Activated T-cell treated with anti-CD3 and anti-CD28 coated beads for 48 hours (primary cell): ENCODE measurements around the gene RUNDC1.

Experiments
- DNase-seq: peaks from one replicate; pipeline ENCODE4 v3.0.0-alpha.2; 2020; ENCODE audit warnings: low read depth

RUNDC1 gene

GRCh38 chr17:43019418-43019817 is 39.1 kb downstream of the RUNDC1 start:
- DNase-seq: no peak

GRCh38 chr17:43020030-43020621 is 39.8 kb downstream of the RUNDC1 start:
- no peak for DNase-seq

GRCh38 chr17:43020789-43021740 is 40.7 kb downstream of the RUNDC1 start:
- DNase-seq: no peak

- peak; percentile 68 for DNase-seq
Measured at GRCh38 chr17:43021741-43022512, 41.6 kb downstream of the RUNDC1 start, which contains the start of gene VAT1. TSS of gene VAT1 (minus strand) at chr17:43022385. CDS start at chr17:43022322, 63 bp downstream.

- peak; percentile 69 for DNase-seq
Measured at GRCh38 chr17:43024407-43025289, 44.3 kb downstream of the RUNDC1 start, which contains the start of gene RND2. TSS of gene RND2 (plus strand) at chr17:43025231. CDS start at chr17:43025348, 117 bp downstream.

GRCh38 chr17:43025290-43025657 is 44.9 kb downstream of the RUNDC1 start:
- no peak for DNase-seq

GRCh38 chr17:43025766-43026537 is 45.6 kb downstream of the RUNDC1 start:
- DNase-seq: no peak

GRCh38 chr17:43026595-43026994 is 46.2 kb downstream of the RUNDC1 start:
- DNase-seq: no peak

GRCh38 chr17:43027091-43028032 is 47.0 kb downstream of the RUNDC1 start:
- DNase-seq: no peak

- no peak for DNase-seq
Measured at GRCh38 chr17:43028221-43028861, 48.0 kb downstream of the RUNDC1 start.

GRCh38 chr17:43030137-43030767 is 49.9 kb downstream of the RUNDC1 start:
- no peak for DNase-seq

- no peak for DNase-seq
Measured at GRCh38 chr17:43031666-43032065, 51.3 kb downstream of the RUNDC1 start.

- no peak for DNase-seq
Measured at GRCh38 chr17:43033948-43034881, 53.9 kb downstream of the RUNDC1 start.

GRCh38 chr17:43034894-43035293 is 54.5 kb downstream of the RUNDC1 start:
- no peak for DNase-seq

- DNase-seq: no peak
Measured at GRCh38 chr17:43039646-43040045, 59.3 kb downstream of the RUNDC1 start.

GRCh38 chr17:43040655-43041054 is 60.3 kb downstream of the RUNDC1 start:
- DNase-seq: no peak

- no peak for DNase-seq
Measured at GRCh38 chr17:43042025-43042628, 61.8 kb downstream of the RUNDC1 start.
